MM.1S (cell line): Measurements from ENCODE around the gene CD99L2.

Experiments used
- DNase-seq: peaks from one replicate; pipeline ENCODE4 v3.0.0-alpha.2; 2015
- H2AFZ ChIP-seq: fragments of 300-600 bp; sonication (generic); 2 replicates; pipeline ENCODE4 v1.6.0; 2016; ENCODE audit warnings: antibody characterized with exemption, low read length
- H3F3A ChIP-seq: fragments of 300-600 bp; sonication (generic); 2 replicates; pipeline ENCODE4 v1.6.1; 2016; ENCODE audit warnings: mild to moderate bottlenecking, antibody characterized with exemption, low read length, moderate library complexity, mixed read lengths; ENCODE audit not compliant: insufficient read depth
- H3K27ac ChIP-seq: fragments of 300-600 bp; sonication (generic); 2 replicates; pipeline ENCODE4 v1.5.1; 2016; ENCODE audit warnings: mild to moderate bottlenecking, low read length
- H3K27me3 ChIP-seq: fragments of 300-600 bp; sonication (generic); replicated peaks from 2 replicates; pipeline ENCODE4 v1.6.0; 2016; ENCODE audit warnings: low read length; ENCODE audit not compliant: insufficient read depth
- H3K36me3 ChIP-seq: fragments of 300-600 bp; sonication (generic); replicated peaks from 2 replicates; pipeline ENCODE4 v1.6.1; 2016; ENCODE audit warnings: mild to moderate bottlenecking, low read length, mixed read lengths; ENCODE audit not compliant: insufficient read depth
- H3K4me1 ChIP-seq: fragments of 300-600 bp; sonication (generic); 2 replicates; pipeline ENCODE4 v1.6.1; 2016; ENCODE audit warnings: low read length, mixed read lengths
- H3K4me2 ChIP-seq: fragments of 300-600 bp; sonication (generic); 2 replicates; pipeline ENCODE4 v1.6.0; 2016; ENCODE audit warnings: low read depth, low read length
- H3K4me3 ChIP-seq: fragments of 300-600 bp; sonication (generic); 2 replicates; pipeline ENCODE4 v1.5.1; 2016; ENCODE audit warnings: low read length, mixed read lengths
- H3K79me2 ChIP-seq: fragments of 300-600 bp; sonication (generic); 2 replicates; pipeline ENCODE4 v1.6.1; 2016; ENCODE audit warnings: mixed run types, low read length, mixed read lengths
- H3K9ac ChIP-seq: fragments of 300-600 bp; sonication (generic); 2 replicates; pipeline ENCODE4 v1.6.1; 2016; ENCODE audit warnings: low read length, mixed read lengths
- H3K9me2 ChIP-seq: fragments of 300-600 bp; sonication (generic); replicated peaks from 2 replicates; pipeline ENCODE4 v1.6.1; 2016; ENCODE audit warnings: mild to moderate bottlenecking, low read length, mixed read lengths; ENCODE audit not compliant: insufficient read depth
- H3K9me3 ChIP-seq: fragments of 300-600 bp; sonication (generic); replicated peaks from 2 replicates; pipeline ENCODE4 v1.6.1; 2016; ENCODE audit warnings: mild to moderate bottlenecking, low read length, mixed read lengths; ENCODE audit not compliant: insufficient read depth
- H4K20me1 ChIP-seq: fragments of 300-600 bp; sonication (generic); 2 replicates; pipeline ENCODE4 v1.6.1; 2016; ENCODE audit warnings: mild to moderate bottlenecking, low read length, moderate library complexity, mixed read lengths; ENCODE audit not compliant: insufficient read depth
- EZH2 ChIP-seq: fragments of 300-600 bp; sonication (generic); optimal IDR thresholded peaks from 2 replicates; pipeline ENCODE3; 2017; ENCODE audit warnings: low read depth, mild to moderate bottlenecking, antibody characterized with exemption, low read length, mixed read lengths
- EZH2phosphoT487 ChIP-seq: fragments of 300-600 bp; sonication (generic); IDR thresholded peaks from 2 replicates; pipeline ENCODE4 v1.6.1; 2018; ENCODE audit warnings: antibody characterized with exemption, low read length
- TF ChIP-seq, protein P1 (sequence below): fragments of 300-600 bp; sonication (generic); IDR thresholded peaks from 2 replicates; pipeline ENCODE4 v1.5.1; 2016; ENCODE audit warnings: antibody characterized with exemption, low read length, mixed read lengths

The CD99L2 gene

GRCh38 chrX:150767475-150768131, 130.9 kb downstream of the CD99L2 start:
- Histone ChIP-seq H3K27ac (no peak overlapping the region), H3K4me1 (no peaks in the 10 kb centered on the region), H3K27me3 (no peaks in the 10 kb centered on the region), H3K9me2 (no peaks in the 10 kb centered on the region), H3K9me3 (no peaks in the 10 kb centered on the region), H3K79me2 (no peaks in the 10 kb centered on the region), H4K20me1 (no peaks in the 10 kb centered on the region), H3K36me3 (no peaks in the 10 kb centered on the region), H3K4me3 (no peak overlapping the region), H3K9ac (no peak overlapping the region), H3K4me2 (no peak overlapping the region), H3F3A (no peaks in the 10 kb centered on the region), H2AFZ (no peak overlapping the region)
- no peak for DNase-seq
- no peak for TF ChIP-seq EZH2phosphoT487
- TF ChIP-seq, protein P1, sequence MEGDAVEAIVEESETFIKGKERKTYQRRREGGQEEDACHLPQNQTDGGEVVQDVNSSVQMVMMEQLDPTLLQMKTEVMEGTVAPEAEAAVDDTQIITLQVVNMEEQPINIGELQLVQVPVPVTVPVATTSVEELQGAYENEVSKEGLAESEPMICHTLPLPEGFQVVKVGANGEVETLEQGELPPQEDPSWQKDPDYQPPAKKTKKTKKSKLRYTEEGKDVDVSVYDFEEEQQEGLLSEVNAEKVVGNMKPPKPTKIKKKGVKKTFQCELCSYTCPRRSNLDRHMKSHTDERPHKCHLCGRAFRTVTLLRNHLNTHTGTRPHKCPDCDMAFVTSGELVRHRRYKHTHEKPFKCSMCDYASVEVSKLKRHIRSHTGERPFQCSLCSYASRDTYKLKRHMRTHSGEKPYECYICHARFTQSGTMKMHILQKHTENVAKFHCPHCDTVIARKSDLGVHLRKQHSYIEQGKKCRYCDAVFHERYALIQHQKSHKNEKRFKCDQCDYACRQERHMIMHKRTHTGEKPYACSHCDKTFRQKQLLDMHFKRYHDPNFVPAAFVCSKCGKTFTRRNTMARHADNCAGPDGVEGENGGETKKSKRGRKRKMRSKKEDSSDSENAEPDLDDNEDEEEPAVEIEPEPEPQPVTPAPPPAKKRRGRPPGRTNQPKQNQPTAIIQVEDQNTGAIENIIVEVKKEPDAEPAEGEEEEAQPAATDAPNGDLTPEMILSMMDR = no peak
- TF ChIP-seq EZH2 = no peak

DNA sequence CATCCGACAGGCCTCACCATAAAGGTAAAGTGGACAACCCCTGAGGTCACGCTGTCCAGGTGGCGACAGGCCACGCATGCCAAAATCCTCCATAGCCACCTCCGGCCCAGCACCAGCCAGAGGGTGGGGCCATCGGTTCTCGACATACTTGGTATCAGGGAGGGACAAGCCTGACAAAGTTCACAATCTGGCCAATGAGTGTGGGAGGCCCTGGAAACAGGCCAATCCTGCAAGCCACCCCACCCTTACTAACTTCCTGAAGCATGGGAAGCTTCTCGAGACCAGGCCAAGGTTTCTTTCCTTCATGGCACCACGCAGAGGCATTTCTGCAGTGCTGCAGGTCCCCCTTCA, 131.4 kb downstream of the CD99L2 start:
- Histone ChIP-seq H3K27ac (no peak overlapping the region), H3K9me3 (no peaks in the 10 kb centered on the region), H4K20me1 (no peaks in the 10 kb centered on the region), H3K27me3 (no peaks in the 10 kb centered on the region), H3F3A (no peaks in the 10 kb centered on the region), H3K9ac (no peak overlapping the region), H3K4me1 (no peaks in the 10 kb centered on the region), H3K4me2 (no peak overlapping the region), H3K9me2 (no peaks in the 10 kb centered on the region), H2AFZ (no peak overlapping the region), H3K36me3 (no peaks in the 10 kb centered on the region), H3K79me2 (no peaks in the 10 kb centered on the region), H3K4me3 (no peak overlapping the region)
- no peak for DNase-seq
- TF ChIP-seq EZH2 (no peak), EZH2phosphoT487 (no peak)
- TF ChIP-seq, protein P1 = no peak

- Histone ChIP-seq H3K27ac (no peak overlapping the region), H4K20me1 (no peaks in the 10 kb centered on the region), H3K9ac (no peak overlapping the region), H3K4me1 (no peaks in the 10 kb centered on the region), H3K9me2 (no peaks in the 10 kb centered on the region), H3K4me3 (no peak overlapping the region), H2AFZ (no peak overlapping the region), H3K27me3 (no peaks in the 10 kb centered on the region), H3F3A (no peaks in the 10 kb centered on the region), H3K36me3 (no peaks in the 10 kb centered on the region), H3K4me2 (no peak overlapping the region), H3K79me2 (no peaks in the 10 kb centered on the region), H3K9me3 (no peaks in the 10 kb centered on the region)
- TF ChIP-seq, protein P1 = no peak
- no peak for TF ChIP-seq EZH2phosphoT487
- TF ChIP-seq EZH2 = no peak
- no peak for DNase-seq
Observed at GRCh38 chrX:150766351-150767044, 132.0 kb downstream of the CD99L2 start.
